Prostate gland (tissue), 2 donors: ENCODE results near the gene DOCK4.

ENCODE experiments used
- CTCF ChIP-seq, 4 experiments: fragments of 200-600 bp in 2 of 4; fragments of 450-650 bp in 2 of 4; sonication (generic) in 2 of 4; IDR thresholded peaks; 1 replicate in 3 of 4; 2 replicates in 1 of 4; pipeline ENCODE4 v1.5.1; 2016 to 2019; ENCODE audit warnings: antibody characterized with exemption in 4 of 4, mild to moderate bottlenecking in 2 of 4, moderate library complexity in 2 of 4
- POLR2A ChIP-seq: fragments of 450-650 bp; IDR thresholded peaks from one replicate; pipeline ENCODE4 v1.6.1; 2016; ENCODE audit warnings: antibody characterized with exemption, mild to moderate bottlenecking

GRCh38 chr7:112201839-112202238 is 4.4 kb downstream of the DOCK4 start:
- TF ChIP-seq CTCF (IDR thresholded peaks at IDR 0.05) (no peak), POLR2A (no peak)
